Vagina (tissue), 2 donors: ENCODE measurements around the gene PRDX6.

Source experiments
- POLR2A ChIP-seq, 2 donors: fragments of 450-650 bp; IDR thresholded peaks; one replicate each; pipeline ENCODE4 v1.6.1; 2017; ENCODE audit warnings: antibody characterized with exemption in 2 of 2, mild to moderate bottlenecking in 2 of 2, moderate library complexity in 2 of 2
- POLR2AphosphoS5 ChIP-seq, 2 donors: sonication (generic); formaldehyde crosslinking; IDR thresholded peaks; one replicate each; pipeline ENCODE4 v1.9.0; 2017; ENCODE audit warnings: antibody characterized with exemption in 2 of 2, mild to moderate bottlenecking in 2 of 2, low read depth in 1 of 2; ENCODE audit not compliant: insufficient read depth in 1 of 2
- TF ChIP-seq, protein P1 (sequence below), 3 experiments: fragments of 450-650 bp in 2 of 3; fragments of 200-600 bp in 1 of 3; sonication (generic) in 1 of 3; IDR thresholded peaks; one replicate each; pipeline ENCODE4 v1.5.1; 2017 to 2019; ENCODE audit warnings: antibody characterized with exemption in 3 of 3, mild to moderate bottlenecking in 2 of 3, moderate library complexity in 2 of 3

DNA sequence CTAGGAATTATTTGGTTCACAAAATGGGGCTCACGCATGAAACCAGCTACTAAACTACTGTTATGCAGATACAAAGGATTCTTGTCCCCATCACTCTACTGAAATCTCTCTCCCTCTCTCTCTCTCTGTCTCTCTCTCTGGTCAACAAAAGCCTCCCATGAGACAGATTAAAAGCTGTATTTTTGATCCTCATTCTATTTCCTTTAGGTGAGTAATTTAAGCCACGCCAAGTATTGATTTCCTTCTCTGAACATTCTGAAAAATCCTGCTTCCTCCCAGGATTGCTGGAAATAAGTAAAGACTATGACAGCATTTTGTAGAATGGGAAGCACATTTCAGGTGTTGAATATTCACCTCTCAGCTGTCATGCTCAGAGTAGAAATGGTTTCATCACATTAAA lies 43.7 kb downstream of the PRDX6 start:
- TF ChIP-seq, protein P1, sequence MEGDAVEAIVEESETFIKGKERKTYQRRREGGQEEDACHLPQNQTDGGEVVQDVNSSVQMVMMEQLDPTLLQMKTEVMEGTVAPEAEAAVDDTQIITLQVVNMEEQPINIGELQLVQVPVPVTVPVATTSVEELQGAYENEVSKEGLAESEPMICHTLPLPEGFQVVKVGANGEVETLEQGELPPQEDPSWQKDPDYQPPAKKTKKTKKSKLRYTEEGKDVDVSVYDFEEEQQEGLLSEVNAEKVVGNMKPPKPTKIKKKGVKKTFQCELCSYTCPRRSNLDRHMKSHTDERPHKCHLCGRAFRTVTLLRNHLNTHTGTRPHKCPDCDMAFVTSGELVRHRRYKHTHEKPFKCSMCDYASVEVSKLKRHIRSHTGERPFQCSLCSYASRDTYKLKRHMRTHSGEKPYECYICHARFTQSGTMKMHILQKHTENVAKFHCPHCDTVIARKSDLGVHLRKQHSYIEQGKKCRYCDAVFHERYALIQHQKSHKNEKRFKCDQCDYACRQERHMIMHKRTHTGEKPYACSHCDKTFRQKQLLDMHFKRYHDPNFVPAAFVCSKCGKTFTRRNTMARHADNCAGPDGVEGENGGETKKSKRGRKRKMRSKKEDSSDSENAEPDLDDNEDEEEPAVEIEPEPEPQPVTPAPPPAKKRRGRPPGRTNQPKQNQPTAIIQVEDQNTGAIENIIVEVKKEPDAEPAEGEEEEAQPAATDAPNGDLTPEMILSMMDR (IDR thresholded peaks at IDR 0.05) = no peak
- TF ChIP-seq POLR2A (IDR thresholded peaks at IDR 0.05) = no peak
- TF ChIP-seq POLR2AphosphoS5 (IDR thresholded peaks at IDR 0.05; ENCODE audit: insufficient read depth in 1 of 2, low read depth in 1 of 2) = no peak
